ENCODE results near the gene ADAT2. TPM values are rescaled to one million over a fixed set of nuclear protein-coding genes. Genes with fewer than 3 reads are reported as not detected.
"Not testable (repeated sequence)": the region's sequence is repeated elsewhere in the genome, so short reads cannot be mapped to it uniquely, and the experiment has no call there.

Gene ADAT2
- total RNA-seq, 1 donor from 2014 or later: 6.2 TPM

DNA sequence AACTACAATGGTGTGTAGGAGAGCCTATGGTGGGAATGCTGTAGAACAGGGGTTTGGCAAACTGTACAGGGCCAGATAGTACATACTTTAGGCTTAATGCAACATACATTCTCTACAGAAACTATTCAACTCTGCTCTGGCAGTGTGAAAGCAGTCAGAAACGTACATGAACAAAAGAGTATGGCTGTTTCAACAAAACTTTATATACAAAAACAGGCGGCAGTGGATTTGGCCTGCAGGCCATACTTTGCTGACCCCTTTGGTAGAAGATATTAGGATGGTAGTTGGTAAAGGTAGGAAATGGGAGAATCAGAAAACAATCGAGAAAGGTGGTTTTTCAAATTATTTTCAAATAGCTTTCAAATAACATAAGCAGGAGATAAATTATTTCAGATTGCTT is 36.3 kb upstream of the ADAT2 start:
- DNase-seq: no peak
- no peaks in the 10 kb centered on the region for H3K27me3 ChIP-seq (ENCODE audit: low read depth)
- peaks cover 3% of the 10 kb centered on the region for H3K36me3 ChIP-seq
- intact Hi-C loops (cut with DNase I): no loop called here
- H3K27ac ChIP-seq: no peak overlapping the region
- H3K9me3 ChIP-seq: no peaks in the 10 kb centered on the region
- H3K4me1 ChIP-seq: no peaks in the 10 kb centered on the region
- H3K4me3 ChIP-seq: no peak overlapping the region
- TF ChIP-seq CTCF (IDR thresholded peaks at IDR 0.05): no peak
- no peak for ATAC-seq

GRCh38 chr6:143485967-143486366 is 35.5 kb upstream of the ADAT2 start:
- no peak for TF ChIP-seq CTCF (IDR thresholded peaks at IDR 0.05)
- H3K27me3 ChIP-seq (ENCODE audit: low read depth): no peaks in the 10 kb centered on the region
- no peaks in the 10 kb centered on the region for H3K9me3 ChIP-seq
- intact Hi-C loops (cut with DNase I): no loop called here
- no peak overlapping the region for H3K4me3 ChIP-seq
- ATAC-seq: no peak
- no peak for DNase-seq
- no peaks in the 10 kb centered on the region for H3K4me1 ChIP-seq
- peaks cover 3% of the 10 kb centered on the region for H3K36me3 ChIP-seq
- H3K27ac ChIP-seq: no peak overlapping the region

DNA sequence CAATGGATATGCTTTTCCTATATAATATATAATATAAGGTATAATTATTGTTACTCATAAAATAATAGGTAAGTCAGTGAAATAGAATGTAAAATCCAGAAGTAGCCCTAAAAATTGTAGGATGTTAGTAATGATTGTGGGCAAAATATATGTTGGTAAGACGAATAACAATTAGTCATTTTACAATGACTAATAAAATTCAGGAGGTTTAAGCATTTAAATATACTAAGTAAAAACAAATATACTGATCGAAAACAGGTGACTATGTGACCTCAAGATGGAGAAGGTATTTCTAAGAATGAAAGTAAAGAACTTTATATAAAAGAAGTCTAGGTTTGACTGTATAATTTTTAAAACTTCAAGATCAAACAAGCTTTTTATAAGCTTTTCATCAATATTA is 32.1 kb upstream of the ADAT2 start:
- Histone ChIP-seq H3K36me3 (peaks cover 17% of the 10 kb centered on the region), H3K4me1 (no peaks in the 10 kb centered on the region), H3K9me3 (no peaks in the 10 kb centered on the region), H3K27me3 (ENCODE audit: low read depth) (no peaks in the 10 kb centered on the region), H3K4me3 (no peak overlapping the region), H3K27ac (no peak overlapping the region)
- no peak for ATAC-seq
- intact Hi-C loops (cut with DNase I): no loop called here
- no peak for TF ChIP-seq CTCF (IDR thresholded peaks at IDR 0.05)
- no peak for DNase-seq

- ATAC-seq (no peak), DNase-seq (no peak)
- H3K36me3 ChIP-seq: peaks cover 48% of the 10 kb centered on the region
- no peaks in the 10 kb centered on the region for H3K9me3 ChIP-seq
- no peaks in the 10 kb centered on the region for H3K27me3 ChIP-seq (ENCODE audit: low read depth)
- intact Hi-C loops (cut with DNase I): no loop called here
- no peak for TF ChIP-seq CTCF (IDR thresholded peaks at IDR 0.05)
- no peak overlapping the region for H3K4me3 ChIP-seq
- H3K27ac ChIP-seq: no peak overlapping the region
- no peaks in the 10 kb centered on the region for H3K4me1 ChIP-seq
Observed at GRCh38 chr6:143478479-143479062, 28.1 kb upstream of the ADAT2 start.

DNA sequence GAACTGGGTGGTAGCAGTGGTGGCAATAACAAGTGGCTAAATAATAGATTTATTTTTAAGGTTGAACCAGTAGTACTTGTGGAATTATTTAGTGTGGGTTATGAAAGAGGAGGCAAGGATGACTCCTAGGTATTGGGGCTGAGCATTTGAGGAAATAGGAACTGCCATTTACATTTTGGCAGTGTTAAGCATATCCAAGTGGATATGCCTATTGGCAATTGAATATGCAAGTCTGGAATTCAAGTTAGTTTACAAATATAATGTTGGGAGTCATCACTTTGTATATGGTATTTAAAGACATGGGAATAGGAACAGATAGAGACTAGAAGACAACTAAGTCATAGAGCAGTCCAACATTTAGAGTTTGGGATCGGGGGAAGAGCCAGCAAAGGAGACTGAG is 26.1 kb upstream of the ADAT2 start:
- H3K4me1 ChIP-seq: no peaks in the 10 kb centered on the region
- no peaks in the 10 kb centered on the region for H3K27me3 ChIP-seq (ENCODE audit: low read depth)
- TF ChIP-seq CTCF (IDR thresholded peaks at IDR 0.05): no peak
- peaks cover 66% of the 10 kb centered on the region for H3K36me3 ChIP-seq
- no peak for ATAC-seq
- intact Hi-C loops (cut with DNase I): no loop called here
- no peak overlapping the region for H3K4me3 ChIP-seq
- no peaks in the 10 kb centered on the region for H3K9me3 ChIP-seq
- DNase-seq: no peak
- no peak overlapping the region for H3K27ac ChIP-seq

- Histone ChIP-seq H3K27ac (no peak overlapping the region), H3K27me3 (ENCODE audit: low read depth) (no peaks in the 10 kb centered on the region), H3K4me3 (no peak overlapping the region), H3K9me3 (no peaks in the 10 kb centered on the region), H3K36me3 (peaks cover 48% of the 10 kb centered on the region), H3K4me1 (no peaks in the 10 kb centered on the region)
- TF ChIP-seq CTCF (IDR thresholded peaks at IDR 0.05): no peak
- DNase-seq: no peak
- intact Hi-C loops (cut with DNase I): no loop called here
- no peak for ATAC-seq
Observed at GRCh38 chr6:143471822-143472221, 21.3 kb upstream of the ADAT2 start.

- H3K27me3 ChIP-seq (ENCODE audit: low read depth); intact Hi-C loops (cut with DNase I); DNase-seq; ATAC-seq; H3K27ac ChIP-seq; H3K4me1 ChIP-seq; H3K4me3 ChIP-seq; H3K9me3 ChIP-seq: not testable (repeated sequence)
- H3K36me3 ChIP-seq: peaks cover 33% of the 10 kb centered on the region
Observed at GRCh38 chr6:143468823-143469222, 18.3 kb upstream of the ADAT2 start.
